WERI-Rb-1 (cell line): ENCODE data around the gene NOVA2.

ENCODE experiments used
- DNase-seq: peaks from one replicate; pipeline ENCODE4 v3.0.0-alpha.2; 2020
- H3K27ac ChIP-seq: fragments of 250-450 bp; sonication (Bioruptor Pico); 2 replicates; pipeline ENCODE4 v1.5.1; 2020; ENCODE audit warnings: mild to moderate bottlenecking, moderate library complexity
- H3K27me3 ChIP-seq: fragments of 250-450 bp; sonication (Bioruptor Pico); 2 replicates; pipeline ENCODE4 v1.5.1; 2021; ENCODE audit warnings: mild to moderate bottlenecking, low read depth, moderate library complexity; ENCODE audit not compliant: insufficient read depth, severe bottlenecking
- H3K36me3 ChIP-seq: fragments of 250-450 bp; sonication (Bioruptor Pico); 2 replicates; pipeline ENCODE4 v1.5.1; 2020; ENCODE audit warnings: mild to moderate bottlenecking, moderate library complexity
- H3K4me3 ChIP-seq: 2 replicates; pipeline ENCODE4 v1.5.1; 2011; ENCODE audit warnings: low read depth, mild to moderate bottlenecking, control low read depth, low read length
- H3K9me3 ChIP-seq: fragments of 250-450 bp; sonication (Bioruptor Pico); 2 replicates; pipeline ENCODE4 v1.5.1; 2021; ENCODE audit warnings: mild to moderate bottlenecking, moderate library complexity; ENCODE audit not compliant: severe bottlenecking
- TF ChIP-seq, protein P1 (sequence below): IDR thresholded peaks from 2 replicates; pipeline ENCODE4 v1.5.1; 2011; ENCODE audit warnings: low read depth, mild to moderate bottlenecking, control low read depth, inconsistent platforms, low read length

NOVA2 gene

DNA sequence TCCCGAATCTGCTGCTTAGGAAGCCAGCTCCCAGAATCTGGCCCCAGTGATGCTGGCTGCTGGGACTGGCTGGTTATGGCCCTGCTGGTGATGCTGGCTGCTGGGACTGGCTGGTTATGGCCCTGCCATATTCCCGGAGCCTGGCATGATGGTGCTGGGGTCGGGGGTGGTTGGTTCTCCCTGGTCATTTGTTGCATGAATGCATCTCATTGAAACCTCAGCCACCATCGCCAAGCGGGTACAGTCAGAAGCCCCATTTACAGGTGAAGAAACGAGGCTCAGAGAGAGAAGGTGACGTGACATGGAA is 47.1 kb upstream of the NOVA2 start:
- H3K4me3 ChIP-seq: no peak overlapping the region
- DNase-seq: no peak
- no peak overlapping the region for H3K27ac ChIP-seq
- no peaks in the 10 kb centered on the region for H3K36me3 ChIP-seq
- no peaks in the 10 kb centered on the region for H3K27me3 ChIP-seq
- peaks cover 1% of the 10 kb centered on the region for H3K9me3 ChIP-seq
- TF ChIP-seq, protein P1, sequence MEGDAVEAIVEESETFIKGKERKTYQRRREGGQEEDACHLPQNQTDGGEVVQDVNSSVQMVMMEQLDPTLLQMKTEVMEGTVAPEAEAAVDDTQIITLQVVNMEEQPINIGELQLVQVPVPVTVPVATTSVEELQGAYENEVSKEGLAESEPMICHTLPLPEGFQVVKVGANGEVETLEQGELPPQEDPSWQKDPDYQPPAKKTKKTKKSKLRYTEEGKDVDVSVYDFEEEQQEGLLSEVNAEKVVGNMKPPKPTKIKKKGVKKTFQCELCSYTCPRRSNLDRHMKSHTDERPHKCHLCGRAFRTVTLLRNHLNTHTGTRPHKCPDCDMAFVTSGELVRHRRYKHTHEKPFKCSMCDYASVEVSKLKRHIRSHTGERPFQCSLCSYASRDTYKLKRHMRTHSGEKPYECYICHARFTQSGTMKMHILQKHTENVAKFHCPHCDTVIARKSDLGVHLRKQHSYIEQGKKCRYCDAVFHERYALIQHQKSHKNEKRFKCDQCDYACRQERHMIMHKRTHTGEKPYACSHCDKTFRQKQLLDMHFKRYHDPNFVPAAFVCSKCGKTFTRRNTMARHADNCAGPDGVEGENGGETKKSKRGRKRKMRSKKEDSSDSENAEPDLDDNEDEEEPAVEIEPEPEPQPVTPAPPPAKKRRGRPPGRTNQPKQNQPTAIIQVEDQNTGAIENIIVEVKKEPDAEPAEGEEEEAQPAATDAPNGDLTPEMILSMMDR: no peak

DNA sequence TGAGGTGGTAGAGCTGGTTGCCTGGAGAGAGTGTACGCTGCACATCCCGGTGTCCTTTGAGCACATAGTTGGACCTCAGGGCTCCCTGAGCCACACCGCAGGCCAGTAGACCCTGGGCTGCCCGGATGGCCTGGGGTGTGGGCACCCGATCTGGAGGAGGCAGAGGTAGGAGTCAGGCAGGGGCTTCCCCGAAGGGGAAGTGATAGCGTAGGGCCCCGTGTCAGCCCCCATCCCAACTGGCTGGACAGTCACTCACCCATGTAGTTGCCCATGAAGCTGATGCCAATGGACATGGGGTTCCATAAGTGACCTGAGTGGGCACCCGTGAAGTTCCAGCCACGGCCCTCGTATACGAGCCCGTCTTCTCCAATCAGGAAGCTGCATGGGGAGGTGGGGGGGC is 45.6 kb upstream of the NOVA2 start:
- Histone ChIP-seq H3K36me3 (no peaks in the 10 kb centered on the region), H3K27ac (no peak overlapping the region), H3K9me3 (no peaks in the 10 kb centered on the region), H3K27me3 (no peaks in the 10 kb centered on the region), H3K4me3 (no peak overlapping the region)
- no peak for DNase-seq
- TF ChIP-seq, protein P1: no peak

- no peaks in the 10 kb centered on the region for H3K27me3 ChIP-seq
- no peak overlapping the region for H3K4me3 ChIP-seq
Observed at GRCh38 chr19:46018729-46019251, 45.1 kb upstream of the NOVA2 start.

DNA sequence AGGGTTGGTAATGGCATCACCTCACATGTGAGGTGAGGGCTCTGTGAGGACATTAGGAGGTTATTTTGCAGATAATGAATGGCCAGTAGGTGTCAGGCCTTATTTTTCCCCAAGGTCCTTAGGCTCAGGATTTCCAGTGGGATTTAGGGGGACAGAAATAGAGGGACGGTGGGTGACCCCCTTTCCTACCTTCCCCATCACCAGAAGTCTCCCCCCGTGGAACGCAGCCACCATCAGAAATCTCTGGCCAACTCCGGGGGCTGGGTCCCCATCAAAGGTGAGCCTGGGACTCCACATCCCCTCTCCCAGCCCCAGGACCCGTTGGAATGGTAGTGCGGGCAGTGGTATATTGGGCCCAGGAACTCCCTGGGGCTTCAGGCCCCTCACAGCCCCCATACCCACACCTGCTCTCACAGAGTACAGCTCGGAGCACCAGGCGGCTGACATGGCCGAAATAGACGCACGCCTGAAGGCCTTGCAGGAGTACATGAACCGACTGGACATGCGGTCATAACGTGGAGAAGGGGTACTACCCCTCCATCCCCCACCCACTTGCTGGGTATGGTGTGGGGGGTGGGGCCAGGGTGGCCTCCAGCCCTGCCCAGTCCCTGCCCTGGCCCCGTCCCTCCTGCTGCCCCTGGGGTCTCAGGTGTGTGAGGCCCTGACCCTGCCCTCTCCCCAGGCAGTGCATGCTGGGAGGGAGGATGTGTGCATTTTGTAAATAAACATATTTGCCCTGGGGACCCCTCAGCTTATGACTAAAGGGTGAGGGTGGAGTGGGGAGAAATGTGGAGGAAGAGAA is 44.4 kb upstream of the NOVA2 start:
- Histone ChIP-seq H3K4me3 (no peak overlapping the region), H3K27ac (no peak overlapping the region), H3K9me3 (no peaks in the 10 kb centered on the region), H3K27me3 (no peaks in the 10 kb centered on the region), H3K36me3 (no peaks in the 10 kb centered on the region)
- DNase-seq: no peak
- TF ChIP-seq, protein P1: no peak

More at GRCh38 chr19:46018729-46019251, 45.1 kb upstream of the NOVA2 start:
- no peaks in the 10 kb centered on the region for H3K9me3 ChIP-seq
- H3K36me3 ChIP-seq: no peaks in the 10 kb centered on the region
- no peak overlapping the region for H3K27ac ChIP-seq
- DNase-seq: no peak
- TF ChIP-seq, protein P1: no peak

DNA sequence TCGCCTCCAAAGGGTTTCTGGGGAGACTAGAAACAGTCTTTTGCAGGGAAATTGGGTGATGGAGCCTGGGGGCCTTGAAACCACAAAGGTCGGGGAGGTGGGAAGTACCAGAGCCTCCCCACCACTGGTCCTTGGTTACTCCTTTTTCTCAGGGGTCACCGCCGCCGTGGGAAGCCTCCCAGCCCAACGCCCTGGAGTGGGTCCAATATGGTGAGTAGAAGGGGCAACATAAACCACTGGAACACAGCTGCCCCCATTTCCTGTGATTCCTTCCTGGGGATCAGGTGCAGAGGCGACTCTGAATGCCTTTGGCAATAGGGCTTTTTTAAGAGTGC is 43.4 kb upstream of the NOVA2 start:
- Histone ChIP-seq H3K9me3 (no peaks in the 10 kb centered on the region), H3K27me3 (no peaks in the 10 kb centered on the region), H3K27ac (no peak overlapping the region), H3K4me3 (no peak overlapping the region), H3K36me3 (no peaks in the 10 kb centered on the region)
- no peak for DNase-seq
- TF ChIP-seq, protein P1: no peak
